ENCODE results near the gene MRPL33. TPM values are rescaled to one million over a fixed set of nuclear protein-coding genes. Genes with fewer than 3 reads are reported as not detected.

MRPL33 gene
- total and polyA plus RNA-seq, 7 donors: 200 to 716 (median 269) TPM

DNA sequence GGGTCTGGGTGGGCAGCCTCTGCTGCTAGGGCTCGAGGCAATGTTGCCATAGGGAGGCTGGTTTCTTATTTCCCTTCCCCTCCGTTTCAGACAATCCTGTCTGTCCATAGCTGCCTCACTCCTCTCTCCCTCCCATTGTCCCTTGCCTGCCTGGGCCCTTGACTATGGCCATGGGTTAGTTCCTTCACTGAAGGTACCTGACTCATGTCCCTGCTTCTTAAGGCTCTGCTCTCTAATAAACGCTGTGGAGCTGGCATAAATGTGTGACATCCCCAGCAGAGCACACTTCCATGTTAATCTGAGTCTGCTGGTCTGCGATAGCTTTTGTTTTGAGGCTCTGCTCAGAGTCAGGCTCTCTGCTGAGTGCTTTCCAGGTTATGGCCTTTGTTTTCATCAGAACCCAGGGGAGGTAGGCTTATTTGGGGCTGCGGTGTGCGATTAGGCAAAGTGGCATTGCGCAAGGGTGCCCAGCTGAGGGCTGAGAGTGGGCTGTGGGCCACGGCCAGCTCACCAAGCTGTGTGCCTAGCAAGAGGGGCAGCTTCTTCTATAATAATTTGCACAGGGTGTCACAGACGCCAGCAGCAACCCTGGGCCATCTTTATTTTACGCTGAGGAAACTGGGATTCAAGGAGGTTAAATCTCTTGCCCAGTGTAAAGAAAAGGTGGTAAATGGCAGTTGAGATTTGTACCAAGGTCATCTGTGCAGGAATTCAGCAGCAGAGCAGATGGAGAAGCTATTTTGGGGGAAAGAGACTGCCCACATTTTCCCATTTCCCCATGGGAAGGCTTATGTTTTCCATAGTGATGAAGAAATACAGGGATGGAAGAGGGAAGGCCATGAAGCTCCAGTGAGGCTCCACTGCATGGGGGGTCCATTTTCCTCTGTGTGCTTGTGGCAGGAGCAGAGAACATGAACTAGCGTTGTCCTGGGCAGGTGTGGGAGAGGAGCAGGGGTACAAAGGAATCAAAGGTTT is 25.6 kb downstream of the MRPL33 start:
- H3K36me3 ChIP-seq (ENCODE audit: insufficient read depth in 1 of 2, low read depth in 1 of 2): no peaks in the 10 kb centered on the region
- peak; percentile 62 to 67 (median 66) for ATAC-seq
- 50 to 60% (median 55%) methylated on average over 11 of the region's 11 CpGs for WGBS, 3 donors
- intact Hi-C loops (cut with DNase I): no loop called here
- no peaks in the 10 kb centered on the region for H3K27me3 ChIP-seq (ENCODE audit: insufficient read depth in 3 of 3, low read length in 2 of 3)
- peak overlapping the region; percentile 30 for H3K4me3 ChIP-seq
- peak overlapping the region; percentile 85 for H3K27ac ChIP-seq
- DNase-seq: peak; percentile 70 to 73
- TF ChIP-seq, protein P1, sequence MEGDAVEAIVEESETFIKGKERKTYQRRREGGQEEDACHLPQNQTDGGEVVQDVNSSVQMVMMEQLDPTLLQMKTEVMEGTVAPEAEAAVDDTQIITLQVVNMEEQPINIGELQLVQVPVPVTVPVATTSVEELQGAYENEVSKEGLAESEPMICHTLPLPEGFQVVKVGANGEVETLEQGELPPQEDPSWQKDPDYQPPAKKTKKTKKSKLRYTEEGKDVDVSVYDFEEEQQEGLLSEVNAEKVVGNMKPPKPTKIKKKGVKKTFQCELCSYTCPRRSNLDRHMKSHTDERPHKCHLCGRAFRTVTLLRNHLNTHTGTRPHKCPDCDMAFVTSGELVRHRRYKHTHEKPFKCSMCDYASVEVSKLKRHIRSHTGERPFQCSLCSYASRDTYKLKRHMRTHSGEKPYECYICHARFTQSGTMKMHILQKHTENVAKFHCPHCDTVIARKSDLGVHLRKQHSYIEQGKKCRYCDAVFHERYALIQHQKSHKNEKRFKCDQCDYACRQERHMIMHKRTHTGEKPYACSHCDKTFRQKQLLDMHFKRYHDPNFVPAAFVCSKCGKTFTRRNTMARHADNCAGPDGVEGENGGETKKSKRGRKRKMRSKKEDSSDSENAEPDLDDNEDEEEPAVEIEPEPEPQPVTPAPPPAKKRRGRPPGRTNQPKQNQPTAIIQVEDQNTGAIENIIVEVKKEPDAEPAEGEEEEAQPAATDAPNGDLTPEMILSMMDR (IDR thresholded peaks at IDR 0.05): no peak
- H3K9me3 ChIP-seq: no peaks in the 10 kb centered on the region
- peaks cover 54% of the 10 kb centered on the region for H3K4me1 ChIP-seq

DNA sequence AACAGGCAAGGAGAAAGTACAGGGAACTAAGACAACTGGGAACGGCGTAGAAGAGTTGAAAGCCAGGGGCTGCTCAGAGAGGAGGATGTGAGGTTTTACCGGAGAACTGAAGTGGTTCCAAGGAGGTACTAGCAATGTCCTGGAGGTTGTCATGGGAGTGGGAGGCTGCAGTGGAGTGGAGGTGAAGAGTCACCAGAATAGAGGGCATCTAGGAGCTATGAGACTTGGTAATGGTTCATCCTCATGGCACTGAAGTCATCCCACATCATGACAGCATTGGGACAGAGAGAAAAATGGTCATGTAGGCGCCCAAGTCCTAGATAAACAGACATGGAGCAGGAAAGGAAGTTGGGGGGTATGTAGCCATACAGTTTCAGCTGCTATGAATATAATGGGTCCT is 26.3 kb downstream of the MRPL33 start:
- intact Hi-C loops (cut with DNase I): no loop called here
- DNase-seq (no peak), ATAC-seq (no peak)
- H3K27me3 ChIP-seq (ENCODE audit: insufficient read depth in 3 of 3, low read length in 2 of 3): no peaks in the 10 kb centered on the region
- TF ChIP-seq, protein P1 (IDR thresholded peaks at IDR 0.05): no peak
- no peaks in the 10 kb centered on the region for H3K36me3 ChIP-seq (ENCODE audit: insufficient read depth in 1 of 2, low read depth in 1 of 2)
- peak overlapping the region; percentile 85 for H3K27ac ChIP-seq
- 90 to 92% (median 91%) methylated on average over 4 of the region's 4 CpGs for WGBS, 3 donors
- no peaks in the 10 kb centered on the region for H3K9me3 ChIP-seq
- no peak overlapping the region for H3K4me3 ChIP-seq
- peaks cover 54% of the 10 kb centered on the region for H3K4me1 ChIP-seq

DNA sequence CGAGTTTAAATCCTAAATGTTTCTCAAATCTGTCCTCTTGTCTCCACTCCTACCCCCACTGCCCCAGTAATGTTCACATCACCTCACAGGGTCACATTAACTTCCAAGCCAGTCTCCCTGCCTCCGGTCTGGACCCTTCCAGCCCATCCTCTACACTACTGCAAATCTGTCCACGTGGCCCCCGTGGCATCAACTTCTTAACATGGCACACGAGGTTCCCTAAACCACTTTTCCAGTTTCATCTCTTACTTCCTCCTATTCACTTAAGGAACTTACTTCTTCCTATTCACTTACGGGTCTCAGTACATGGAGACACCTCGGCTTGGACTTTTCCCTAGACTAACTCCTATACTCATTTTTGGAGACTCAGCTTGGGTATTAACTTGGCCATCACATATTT is 27.0 kb downstream of the MRPL33 start:
- intact Hi-C loops (cut with DNase I): no loop called here
- TF ChIP-seq, protein P1 (IDR thresholded peaks at IDR 0.05): no peak
- 90 to 94% (median 91%) methylated on average over 7 of the region's 7 CpGs for WGBS, 3 donors
- Histone ChIP-seq H3K4me1 (peaks cover 54% of the 10 kb centered on the region), H3K36me3 (ENCODE audit: insufficient read depth in 1 of 2, low read depth in 1 of 2) (no peaks in the 10 kb centered on the region), H3K27ac (peak overlapping the region; percentile 85), H3K9me3 (no peaks in the 10 kb centered on the region), H3K27me3 (ENCODE audit: insufficient read depth in 3 of 3, low read length in 2 of 3) (no peaks in the 10 kb centered on the region), H3K4me3 (no peak overlapping the region)
- no peak for ATAC-seq
- DNase-seq: no peak

DNA sequence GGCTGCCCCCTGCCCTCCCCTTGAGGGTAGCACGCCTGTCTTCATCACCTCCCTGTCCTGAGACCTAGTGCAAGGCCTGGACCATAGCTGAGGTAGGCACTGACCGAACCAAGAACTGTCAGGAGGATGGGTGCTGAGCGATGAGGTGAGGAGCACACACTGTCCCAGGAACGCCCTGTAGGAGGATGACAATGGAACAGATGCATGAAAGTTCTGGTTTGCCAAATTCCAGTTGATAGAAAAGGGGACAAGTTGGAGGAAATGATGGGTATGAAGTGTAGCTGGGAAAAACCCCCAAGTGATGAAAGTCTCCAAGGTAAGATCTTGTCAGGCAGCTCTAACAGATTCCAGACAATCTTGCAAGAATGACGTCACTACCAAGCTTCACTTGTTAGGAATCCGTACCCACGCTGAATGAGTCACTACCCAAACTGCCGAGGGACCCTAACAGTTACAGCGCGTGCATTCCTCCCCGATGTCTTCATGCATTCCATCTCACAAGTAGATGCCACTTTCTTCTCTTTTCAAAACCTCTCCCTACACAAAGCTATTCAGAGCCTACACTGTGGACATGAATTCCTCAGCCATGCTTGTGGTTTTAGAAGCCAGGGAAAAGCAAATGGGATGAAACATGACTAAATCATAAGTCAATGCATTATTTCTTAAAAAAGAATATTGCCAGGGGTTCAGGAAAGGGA is 27.6 kb downstream of the MRPL33 start:
- Histone ChIP-seq H3K27ac (peak overlapping the region; percentile 85), H3K9me3 (no peaks in the 10 kb centered on the region), H3K4me1 (peaks cover 58% of the 10 kb centered on the region), H3K27me3 (ENCODE audit: insufficient read depth in 3 of 3, low read length in 2 of 3) (no peaks in the 10 kb centered on the region), H3K4me3 (no peak overlapping the region), H3K36me3 (ENCODE audit: insufficient read depth in 1 of 2, low read depth in 1 of 2) (no peaks in the 10 kb centered on the region)
- DNase-seq (peak in 1 of 2 donors; percentile 72), ATAC-seq (peak; percentile 39 to 81 (median 68))
- WGBS, 3 donors: 45 to 66% (median 49%) methylated on average over 11 of the region's 11 CpGs
- TF ChIP-seq, protein P1 (IDR thresholded peaks at IDR 0.05): no peak
- intact Hi-C loops (cut with DNase I): no loop called here
